ENCODE data around the gene TEAD1. TPM values are rescaled to one million over a fixed set of nuclear protein-coding genes. Genes with fewer than 3 reads are reported as not detected.
A peak's percentile ranks its signal among the peaks of the same experiment; 100 is the strongest.

Gene TEAD1
- total RNA-seq, 4 donors from 2014 or later = 46.1 to 175 (median 126) TPM

DNA sequence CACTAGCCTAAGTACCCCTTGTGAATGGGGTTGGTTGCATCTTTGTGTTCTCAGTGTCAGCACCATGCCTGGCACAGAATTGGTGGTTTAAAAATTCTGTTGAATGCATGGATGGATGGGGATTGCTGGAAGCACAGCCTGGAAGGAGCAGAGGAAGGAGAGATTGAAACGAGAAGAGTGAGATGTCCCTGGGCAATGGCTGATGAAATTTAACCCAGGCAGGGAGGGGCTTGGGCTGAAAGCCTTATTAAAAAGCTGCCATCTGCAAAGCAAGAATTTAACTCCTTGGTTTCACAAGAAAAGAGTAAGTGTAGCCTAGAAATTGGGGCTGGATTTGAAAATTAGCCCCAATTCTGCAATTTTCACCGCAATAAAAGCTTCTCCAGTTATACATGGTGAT lies 126.7 kb downstream of the TEAD1 start:
- no peak for ATAC-seq
- H3K27ac ChIP-seq = peak overlapping the region in 3 of 4 donors; percentile 56 to 71 (median 58)

GRCh38 chr11:12801976-12802375 lies 127.8 kb downstream of the TEAD1 start:
- H3K36me3 ChIP-seq = no peaks in the 10 kb centered on the region
- DNase-seq = no peak
- in situ Hi-C loops (cut with MboI; ENCODE audit: low sequenced_read_pairs in 4 of 4) = loop anchor here in 3 of 4 donors (10.0 to 25.0 kb wide), 2 partner anchors 93 to 115 kb away; no protein-coding TSS in a partner anchor
- intact Hi-C loops (cut with DNase I; ENCODE audit: low total_unique reads) = no loop called here
- no peaks in the 10 kb centered on the region for H3K27me3 ChIP-seq
- no peak for TF ChIP-seq POLR2A (IDR thresholded peaks at IDR 0.05)
- TF ChIP-seq CTCF (IDR thresholded peaks at IDR 0.05 in 4 of 5, conservative IDR thresholded peaks at IDR 0.05 in 1 of 5) = no peak
- no peaks in the 10 kb centered on the region for H3K9me3 ChIP-seq
- H3K27ac ChIP-seq = peak overlapping the region; percentile 13 to 71 (median 24)
- peaks cover 69 to 81% of the 10 kb centered on the region in 2 donors for H3K4me1 ChIP-seq
- no peak for ATAC-seq
- no peak overlapping the region for H3K4me3 ChIP-seq

More for the DNA sequence above, 126.7 kb downstream of the TEAD1 start:
- in situ Hi-C loops (cut with MboI; ENCODE audit: low sequenced_read_pairs in 4 of 4) = loop anchor here in 3 of 4 donors (10.0 to 25.0 kb wide), 2 partner anchors 94 to 114 kb away; no protein-coding TSS in a partner anchor
- Histone ChIP-seq H3K4me1 (peaks cover 62 to 75% of the 10 kb centered on the region in 2 donors), H3K9me3 (no peaks in the 10 kb centered on the region), H3K36me3 (no peaks in the 10 kb centered on the region), H3K4me3 (no peak overlapping the region), H3K27me3 (no peaks in the 10 kb centered on the region)
- intact Hi-C loops (cut with DNase I; ENCODE audit: low total_unique reads) = no loop called here
- DNase-seq = no peak
- TF ChIP-seq CTCF (IDR thresholded peaks at IDR 0.05 in 4 of 5, conservative IDR thresholded peaks at IDR 0.05 in 1 of 5) (no peak), POLR2A (IDR thresholded peaks at IDR 0.05) (no peak)

- Histone ChIP-seq H3K27me3 (no peaks in the 10 kb centered on the region), H3K4me1 (peaks cover 69 to 81% of the 10 kb centered on the region in 2 donors), H3K9me3 (no peaks in the 10 kb centered on the region), H3K36me3 (no peaks in the 10 kb centered on the region), H3K4me3 (no peak overlapping the region), H3K27ac (peak overlapping the region; percentile 29 to 71 (median 52))
- TF ChIP-seq POLR2A (IDR thresholded peaks at IDR 0.05) (no peak), CTCF (IDR thresholded peaks at IDR 0.05 in 4 of 5, conservative IDR thresholded peaks at IDR 0.05 in 1 of 5) (no peak)
- intact Hi-C loops (cut with DNase I; ENCODE audit: low total_unique reads) = no loop called here
- DNase-seq (no peak), ATAC-seq (peak in 1 of 2 donors; percentile 3)
- in situ Hi-C loops (cut with MboI; ENCODE audit: low sequenced_read_pairs in 4 of 4) = loop anchor here in 3 of 4 donors (10.0 to 25.0 kb wide), 2 partner anchors 92 to 115 kb away; no protein-coding TSS in a partner anchor
These were observed 128.3 kb downstream of the TEAD1 start for GRCh38 chr11:12802418-12803085.

- TF ChIP-seq CTCF (IDR thresholded peaks at IDR 0.05 in 4 of 5, conservative IDR thresholded peaks at IDR 0.05 in 1 of 5) (no peak), POLR2A (IDR thresholded peaks at IDR 0.05) (no peak)
- intact Hi-C loops (cut with DNase I; ENCODE audit: low total_unique reads) = no loop called here
- no peaks in the 10 kb centered on the region for H3K36me3 ChIP-seq
- no peaks in the 10 kb centered on the region for H3K27me3 ChIP-seq
- peak overlapping the region; percentile 29 to 71 (median 52) for H3K27ac ChIP-seq
- peaks cover 75 to 84% of the 10 kb centered on the region in 2 donors for H3K4me1 ChIP-seq
- H3K9me3 ChIP-seq = no peaks in the 10 kb centered on the region
- no peak overlapping the region for H3K4me3 ChIP-seq
- in situ Hi-C loops (cut with MboI; ENCODE audit: low sequenced_read_pairs in 4 of 4) = loop anchor here in 3 of 4 donors (10.0 to 25.0 kb wide), 2 partner anchors 92 to 116 kb away; no protein-coding TSS in a partner anchor
- ATAC-seq (no peak), DNase-seq (no peak)
These were observed 129.0 kb downstream of the TEAD1 start for GRCh38 chr11:12803086-12803826.

Data from gastrocnemius medialis (tissue), 4 donors.